Measurements from ENCODE around the gene RAD51B. TPM values are rescaled to one million over a fixed set of nuclear protein-coding genes. Genes with fewer than 3 reads are reported as not detected.

Gene RAD51B
- total RNA-seq, 4 donors from 2014 or later: 12.6 to 26.4 (median 16.7) TPM

GRCh38 chr14:68211421-68211820 lies 391.8 kb downstream of the RAD51B start:
- H3K4me1 ChIP-seq: peaks cover 0 to 73% (median 31%) of the 10 kb centered on the region in 4 donors
- 68 to 79% methylated on average over 2 of the region's 2 CpGs for WGBS, 2 donors

GRCh38 chr14:68211886-68212285 lies 392.3 kb downstream of the RAD51B start:
- WGBS, 2 donors: 57 to 66% methylated on average over 2 of the region's 2 CpGs
- no peaks in the 10 kb centered on the region for H3K36me3 ChIP-seq
- H3K27me3 ChIP-seq: no peaks in the 10 kb centered on the region
- DNase-seq (ENCODE audit: low spot score in 2 of 2): no peak
- peaks cover 0 to 73% (median 31%) of the 10 kb centered on the region in 4 donors for H3K4me1 ChIP-seq
- H3K27ac ChIP-seq: peak overlapping the region in 2 of 4 donors; percentile 66 to 80
- no peak overlapping the region for H3K4me3 ChIP-seq
- no peaks in the 10 kb centered on the region for H3K9me3 ChIP-seq
- no peak for TF ChIP-seq CTCF (IDR thresholded peaks at IDR 0.05)
- no peak for TF ChIP-seq POLR2A (IDR thresholded peaks at IDR 0.05)
- no peak for TF ChIP-seq EP300 (IDR thresholded peaks at IDR 0.05)

More at GRCh38 chr14:68211421-68211820, 391.8 kb downstream of the RAD51B start:
- Histone ChIP-seq H3K9me3 (no peaks in the 10 kb centered on the region), H3K36me3 (no peaks in the 10 kb centered on the region), H3K27me3 (no peaks in the 10 kb centered on the region), H3K27ac (peak overlapping the region in 3 of 4 donors; percentile 62 to 80 (median 66)), H3K4me3 (no peak overlapping the region)
- DNase-seq (ENCODE audit: low spot score in 2 of 2): no peak
- TF ChIP-seq POLR2A (IDR thresholded peaks at IDR 0.05) (no peak), EP300 (IDR thresholded peaks at IDR 0.05) (no peak), CTCF (IDR thresholded peaks at IDR 0.05) (no peak)

DNA sequence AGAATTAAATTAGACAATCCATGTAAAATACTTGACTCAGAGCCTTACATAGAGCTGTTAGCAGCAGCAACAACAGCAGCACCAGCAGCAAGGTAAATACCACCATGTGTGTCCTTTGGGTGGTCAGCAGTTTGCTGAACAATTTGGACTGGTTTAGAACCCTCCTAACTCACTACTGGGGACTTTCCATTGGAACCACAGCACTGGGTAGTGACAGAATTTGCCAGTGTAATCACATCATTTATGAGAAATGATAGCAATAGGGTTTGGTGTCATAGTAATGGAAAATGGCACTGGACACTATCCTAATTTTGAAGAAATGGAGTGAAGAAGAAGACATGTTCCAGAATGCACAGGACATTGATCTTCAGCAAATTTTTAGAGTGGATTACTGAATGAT lies 392.8 kb downstream of the RAD51B start:
- no peak for DNase-seq (ENCODE audit: low spot score in 2 of 2)
- no peak overlapping the region for H3K4me3 ChIP-seq
- TF ChIP-seq POLR2A (IDR thresholded peaks at IDR 0.05): no peak
- no peak for TF ChIP-seq CTCF (IDR thresholded peaks at IDR 0.05)
- TF ChIP-seq EP300 (IDR thresholded peaks at IDR 0.05): no peak
- no peaks in the 10 kb centered on the region for H3K27me3 ChIP-seq
- H3K27ac ChIP-seq: peak overlapping the region in 2 of 4 donors; percentile 66 to 80
- no peaks in the 10 kb centered on the region for H3K9me3 ChIP-seq
- no peaks in the 10 kb centered on the region for H3K36me3 ChIP-seq
- H3K4me1 ChIP-seq: peaks cover 0 to 73% (median 31%) of the 10 kb centered on the region in 4 donors

DNA sequence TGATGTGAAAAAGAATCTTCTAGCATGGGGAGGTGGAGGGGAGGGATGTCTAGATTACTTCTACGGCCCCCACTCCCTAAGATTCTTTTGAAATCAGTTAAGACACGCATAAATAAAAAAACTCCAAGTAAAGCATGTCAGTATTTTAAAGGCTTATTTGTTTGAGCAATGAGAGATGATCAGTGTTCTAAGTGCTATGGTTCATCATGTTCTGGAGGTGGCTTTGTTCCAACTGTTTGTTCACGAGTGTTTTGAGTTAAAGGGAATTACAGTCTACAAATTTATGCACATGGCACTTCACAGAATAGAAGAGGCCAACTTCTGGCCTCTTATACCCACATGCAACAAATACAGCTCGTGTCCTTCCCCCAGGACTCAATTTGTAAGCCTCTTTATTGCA lies 394.9 kb downstream of the RAD51B start:
- Histone ChIP-seq H3K27ac (peak overlapping the region in 1 of 4 donors; percentile 52), H3K36me3 (no peaks in the 10 kb centered on the region), H3K9me3 (no peaks in the 10 kb centered on the region), H3K4me1 (peaks cover 0 to 58% (median 16%) of the 10 kb centered on the region in 4 donors), H3K27me3 (no peaks in the 10 kb centered on the region), H3K4me3 (no peak overlapping the region)
- 36 to 47% methylated on average over 4 of the region's 4 CpGs for WGBS, 2 donors
- DNase-seq (ENCODE audit: low spot score in 2 of 2): no peak
- TF ChIP-seq CTCF (IDR thresholded peaks at IDR 0.05) (no peak), EP300 (IDR thresholded peaks at IDR 0.05) (peak in 1 of 2 donors; percentile 11)

DNA sequence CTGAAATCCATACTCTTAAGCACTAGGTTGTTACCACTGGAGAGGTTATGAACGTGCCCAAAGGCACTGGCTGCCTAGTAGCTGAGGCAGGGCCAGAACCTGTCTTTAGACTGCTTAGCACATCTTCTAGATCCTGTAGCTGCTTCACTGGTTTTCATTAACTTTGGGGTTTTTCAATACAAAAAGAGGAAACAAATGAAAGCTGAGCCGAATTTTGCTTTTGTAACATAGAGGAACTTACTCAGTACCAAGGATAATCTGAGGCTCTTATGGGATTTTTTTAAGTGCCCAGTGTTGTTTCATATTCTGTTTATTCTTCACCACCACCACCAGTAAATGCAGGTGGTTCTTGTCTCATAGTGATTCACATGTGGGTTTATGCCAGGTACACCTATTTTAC lies 396.1 kb downstream of the RAD51B start:
- peaks cover 0 to 47% (median 10%) of the 10 kb centered on the region in 4 donors for H3K4me1 ChIP-seq
- no peak for TF ChIP-seq POLR2A (IDR thresholded peaks at IDR 0.05)
- no peak for TF ChIP-seq CTCF (IDR thresholded peaks at IDR 0.05)
- TF ChIP-seq EP300 (IDR thresholded peaks at IDR 0.05): no peak
- no peaks in the 10 kb centered on the region for H3K9me3 ChIP-seq
- no peak overlapping the region for H3K27ac ChIP-seq
- no peak for DNase-seq (ENCODE audit: low spot score in 2 of 2)
- H3K36me3 ChIP-seq: no peaks in the 10 kb centered on the region
- 69 to 88% methylated on average over 2 of the region's 2 CpGs for WGBS, 2 donors
- H3K27me3 ChIP-seq: no peaks in the 10 kb centered on the region
- no peak overlapping the region for H3K4me3 ChIP-seq

All from tibial nerve (tissue), 4 donors.